PC-9 (cell line): Measurements from ENCODE around the gene SMAGP. TPM values are rescaled to one million over a fixed set of nuclear protein-coding genes. Genes with fewer than 3 reads are reported as not detected.

Experiments
- BruUV-seq: library from RNA; stranded (reverse); fragments of 400-500 nt; replicated peaks from 2 replicates; lab custom pipeline; 2021; lab: Mats Ljungman, UMichigan
- CTCF ChIA-PET: fragments of 300-600 bp; sonication (Branson Sonifier 250); formaldehyde crosslinking; loops from one replicate; lab custom pipeline; 2022; ENCODE audit warnings: antibody characterized with exemption; lab: Charles Lee
- POLR2A ChIA-PET: fragments of 300-600 bp; sonication (Branson Sonifier 250); formaldehyde crosslinking; loops from one replicate; lab custom pipeline; 2022; ENCODE audit warnings: antibody characterized with exemption; ENCODE audit not compliant: unreplicated experiment; lab: Charles Lee
- DNase-seq, 2 experiments: peaks; one replicate each; pipeline versions ENCODE4 v3.0.0 to v3.0.0-alpha.2; 2015 to 2022; ENCODE audit warnings: mixed read lengths in 1 of 2
- H2AFZ ChIP-seq: fragments of 200-600 bp; sonication (generic); 2 replicates; pipeline ENCODE4 v1.8.1; 2017; ENCODE audit warnings: antibody characterized with exemption
- H3F3A ChIP-seq: fragments of 200-600 bp; sonication (generic); 2 replicates; pipeline ENCODE4 v1.8.1; 2017; ENCODE audit warnings: antibody characterized with exemption, mild to moderate bottlenecking, low read depth; ENCODE audit not compliant: insufficient read depth
- H3K27ac ChIP-seq: fragments of 200-600 bp; sonication (generic); 2 replicates; pipeline ENCODE4 v1.6.1; 2016; ENCODE audit warnings: mixed run types
- H3K27me3 ChIP-seq: fragments of 200-600 bp; sonication (generic); 2 replicates; pipeline ENCODE4 v1.6.1; 2016; ENCODE audit warnings: low read depth, mixed run types; ENCODE audit not compliant: insufficient read depth
- H3K36me3 ChIP-seq: fragments of 200-600 bp; sonication (generic); 2 replicates; pipeline ENCODE4 v1.6.1; 2016; ENCODE audit warnings: low read depth, mixed run types
- H3K4me1 ChIP-seq: fragments of 200-600 bp; sonication (generic); replicated peaks from 2 replicates; pipeline ENCODE4 v1.6.1; 2016; ENCODE audit warnings: mixed run types; ENCODE audit not compliant: insufficient read depth
- H3K4me2 ChIP-seq: fragments of 200-600 bp; sonication (generic); 2 replicates; pipeline ENCODE4 v1.6.1; 2017; ENCODE audit warnings: mixed run types
- H3K4me3 ChIP-seq: fragments of 200-600 bp; sonication (generic); 2 replicates; pipeline ENCODE4 v1.6.1; 2016; ENCODE audit warnings: mixed run types
- H3K79me2 ChIP-seq: fragments of 200-600 bp; sonication (generic); 2 replicates; pipeline ENCODE4 v1.6.1; 2017; ENCODE audit warnings: low read depth, mixed run types
- H3K9me2 ChIP-seq: fragments of 200-600 bp; sonication (generic); 2 replicates; pipeline ENCODE4 v1.8.1; 2017; ENCODE audit warnings: mild to moderate bottlenecking; ENCODE audit not compliant: insufficient read depth
- H3K9me3 ChIP-seq: fragments of 200-600 bp; sonication (generic); 2 replicates; pipeline ENCODE4 v1.8.1; 2016; ENCODE audit warnings: low read depth; ENCODE audit not compliant: insufficient read depth
- H4K20me1 ChIP-seq: fragments of 200-600 bp; sonication (generic); 2 replicates; pipeline ENCODE4 v1.8.1; 2017; ENCODE audit not compliant: insufficient read depth
- EZH2 ChIP-seq: fragments of 200-600 bp; sonication (generic); IDR thresholded peaks from 2 replicates; pipeline ENCODE4 v1.8.0; 2017; ENCODE audit warnings: antibody characterized with exemption, low read depth
- intact Hi-C: fragments of 100-400 bp; cut with micrococcal nuclease; formaldehyde crosslinking; loops from one replicate; pipeline ENCODE4 v1.10.0; 2022; ENCODE audit not compliant: unreplicated experiment
- total RNA-seq: library from RNA; stranded (reverse); gene quantifications from 2 replicates; pipeline ENCODE4 v1.2.3, GENCODE V29; 2021
- TF ChIP-seq, protein P1 (sequence below): fragments of 200-600 bp; sonication (generic); conservative IDR thresholded peaks from 2 replicates; pipeline ENCODE4 v1.6.1; 2017; ENCODE audit warnings: mixed run types, antibody characterized with exemption, mild to moderate bottlenecking, moderate library complexity

Gene SMAGP
- total RNA-seq, 1 experiment from 2014 or later: 36.3 TPM

DNA sequence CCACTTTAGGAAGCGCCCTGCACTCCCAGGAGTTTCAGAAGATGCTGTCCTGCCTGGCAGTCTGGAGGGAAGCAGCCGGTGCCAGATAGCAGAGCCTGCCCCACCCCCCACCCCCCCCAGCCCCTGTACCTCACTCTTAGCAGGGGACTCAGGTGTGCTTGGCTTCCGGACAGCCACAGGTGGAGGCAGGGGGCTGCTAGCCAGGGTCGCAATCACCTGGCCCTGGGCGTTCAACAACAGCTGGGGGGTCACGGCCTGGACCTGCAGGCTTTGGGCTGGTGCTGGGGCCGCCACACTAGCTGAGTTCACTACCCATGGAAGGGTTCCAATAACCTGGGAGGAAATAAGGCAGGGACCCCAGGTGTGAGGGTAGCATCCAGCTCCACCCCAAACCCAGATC lies 74.4 kb downstream of the SMAGP start:
- TF ChIP-seq EZH2: no peak
- TF ChIP-seq, protein P1, sequence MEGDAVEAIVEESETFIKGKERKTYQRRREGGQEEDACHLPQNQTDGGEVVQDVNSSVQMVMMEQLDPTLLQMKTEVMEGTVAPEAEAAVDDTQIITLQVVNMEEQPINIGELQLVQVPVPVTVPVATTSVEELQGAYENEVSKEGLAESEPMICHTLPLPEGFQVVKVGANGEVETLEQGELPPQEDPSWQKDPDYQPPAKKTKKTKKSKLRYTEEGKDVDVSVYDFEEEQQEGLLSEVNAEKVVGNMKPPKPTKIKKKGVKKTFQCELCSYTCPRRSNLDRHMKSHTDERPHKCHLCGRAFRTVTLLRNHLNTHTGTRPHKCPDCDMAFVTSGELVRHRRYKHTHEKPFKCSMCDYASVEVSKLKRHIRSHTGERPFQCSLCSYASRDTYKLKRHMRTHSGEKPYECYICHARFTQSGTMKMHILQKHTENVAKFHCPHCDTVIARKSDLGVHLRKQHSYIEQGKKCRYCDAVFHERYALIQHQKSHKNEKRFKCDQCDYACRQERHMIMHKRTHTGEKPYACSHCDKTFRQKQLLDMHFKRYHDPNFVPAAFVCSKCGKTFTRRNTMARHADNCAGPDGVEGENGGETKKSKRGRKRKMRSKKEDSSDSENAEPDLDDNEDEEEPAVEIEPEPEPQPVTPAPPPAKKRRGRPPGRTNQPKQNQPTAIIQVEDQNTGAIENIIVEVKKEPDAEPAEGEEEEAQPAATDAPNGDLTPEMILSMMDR: no peak
- no peak overlapping the region for H3K27ac ChIP-seq
- H3K4me2 ChIP-seq: no peak overlapping the region
- H3K36me3 ChIP-seq: no peaks in the 10 kb centered on the region
- H4K20me1 ChIP-seq: no peaks in the 10 kb centered on the region
- no peaks in the 10 kb centered on the region for H3K4me1 ChIP-seq
- H3K4me3 ChIP-seq: no peak overlapping the region
- no peaks in the 10 kb centered on the region for H3K9me3 ChIP-seq
- no peaks in the 10 kb centered on the region for H3K9me2 ChIP-seq
- no TSS peak for BruUV-seq
- ChIA-PET POLR2A (no interaction called here), CTCF (interaction anchor here (0.7 kb wide), 1 partner anchor 87 kb away, joined by 3 read pairs; no protein-coding TSS in a partner anchor)
- 0 out of 2 replicates have a peak, but pooled peaks cover under 1% of the 10 kb centered on the region for H3F3A ChIP-seq
- DNase-seq: no peak
- H3K79me2 ChIP-seq: no peaks in the 10 kb centered on the region
- H2AFZ ChIP-seq: no peak overlapping the region
- intact Hi-C loops: no loop called here
- no peaks in the 10 kb centered on the region for H3K27me3 ChIP-seq

Other genes starting within 250 kb of the SMAGP start
- 45.7 and 49.0 TPM in 2 replicates for gene SLC11A2, start 244.0 kb downstream of the SMAGP start, total RNA-seq
- 81.9 and 87.4 TPM in 2 replicates for gene LETMD1, start 222.1 kb downstream of the SMAGP start, total RNA-seq
- gene CSRNP2, start 186.8 kb downstream of the SMAGP start, total RNA-seq: 19.3 and 23.1 TPM in 2 replicates
- gene TFCP2, start 97.3 kb downstream of the SMAGP start, total RNA-seq: 17.1 and 25.7 TPM in 2 replicates
- gene POU6F1, start 52.4 kb downstream of the SMAGP start, total RNA-seq: 5.3 and 7.0 TPM in 2 replicates
- gene DAZAP2, start 31.6 kb downstream of the SMAGP start, total RNA-seq: 84.4 and 154 TPM in 2 replicates
- not detected in 2 replicates for gene BIN2, start 53.8 kb upstream of the SMAGP start, total RNA-seq
- 0.58 TPM in 1 of 2 replicates, not detected in the other for gene CELA1, start 76.3 kb upstream of the SMAGP start, total RNA-seq
- gene GALNT6, start 121.0 kb upstream of the SMAGP start, total RNA-seq: 73.0 and 83.5 TPM in 2 replicates
- gene SLC4A8, start 154.4 kb upstream of the SMAGP start, total RNA-seq: 2.6 and 3.0 TPM in 2 replicates